ENCODE measurements around the gene EFCAB8.

DNA sequence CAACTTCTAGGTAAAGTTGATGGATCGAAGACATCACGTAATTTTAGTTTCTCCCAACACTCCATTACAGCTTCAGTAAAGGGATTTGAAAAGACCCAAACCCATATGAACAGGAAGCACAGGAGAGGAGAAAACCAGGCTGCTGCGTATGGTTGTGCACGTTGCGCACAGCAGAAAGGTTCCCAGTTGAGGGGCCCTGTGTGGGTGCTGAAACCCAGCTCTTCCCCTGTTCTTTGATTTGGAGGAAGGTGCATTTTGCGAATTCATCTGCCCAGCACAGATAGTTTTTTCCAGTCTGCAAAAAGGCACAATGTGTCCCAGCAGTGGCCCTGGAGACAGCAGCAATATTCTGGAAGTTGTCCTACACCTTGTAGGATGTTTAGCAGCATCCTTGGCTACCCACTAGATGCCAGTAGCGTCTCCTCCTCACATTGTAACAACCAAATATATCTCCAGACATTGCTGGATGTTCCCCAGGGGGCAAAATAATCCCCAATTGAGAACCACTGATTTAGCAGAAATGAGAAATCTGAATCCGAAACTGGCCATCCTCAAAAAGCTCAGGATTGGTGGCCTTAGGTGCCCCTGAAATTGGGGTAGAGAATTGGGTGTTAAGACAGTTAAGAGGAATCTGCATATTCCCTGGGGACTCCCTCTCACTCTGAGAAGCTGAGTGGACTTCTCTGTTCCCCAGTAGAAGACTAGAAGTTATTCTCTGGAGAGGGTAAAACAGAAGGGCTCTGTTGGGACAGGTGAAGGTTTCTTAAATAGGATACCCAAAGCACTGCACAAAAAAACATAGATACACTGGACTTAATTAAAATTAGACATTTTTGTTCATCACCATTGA is 133.3 kb downstream of the EFCAB8 start:
- TF ChIP-seq, protein P1, sequence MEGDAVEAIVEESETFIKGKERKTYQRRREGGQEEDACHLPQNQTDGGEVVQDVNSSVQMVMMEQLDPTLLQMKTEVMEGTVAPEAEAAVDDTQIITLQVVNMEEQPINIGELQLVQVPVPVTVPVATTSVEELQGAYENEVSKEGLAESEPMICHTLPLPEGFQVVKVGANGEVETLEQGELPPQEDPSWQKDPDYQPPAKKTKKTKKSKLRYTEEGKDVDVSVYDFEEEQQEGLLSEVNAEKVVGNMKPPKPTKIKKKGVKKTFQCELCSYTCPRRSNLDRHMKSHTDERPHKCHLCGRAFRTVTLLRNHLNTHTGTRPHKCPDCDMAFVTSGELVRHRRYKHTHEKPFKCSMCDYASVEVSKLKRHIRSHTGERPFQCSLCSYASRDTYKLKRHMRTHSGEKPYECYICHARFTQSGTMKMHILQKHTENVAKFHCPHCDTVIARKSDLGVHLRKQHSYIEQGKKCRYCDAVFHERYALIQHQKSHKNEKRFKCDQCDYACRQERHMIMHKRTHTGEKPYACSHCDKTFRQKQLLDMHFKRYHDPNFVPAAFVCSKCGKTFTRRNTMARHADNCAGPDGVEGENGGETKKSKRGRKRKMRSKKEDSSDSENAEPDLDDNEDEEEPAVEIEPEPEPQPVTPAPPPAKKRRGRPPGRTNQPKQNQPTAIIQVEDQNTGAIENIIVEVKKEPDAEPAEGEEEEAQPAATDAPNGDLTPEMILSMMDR (conservative IDR thresholded peaks at IDR 0.05) = no peak
- no peak for TF ChIP-seq EZH2 (IDR thresholded peaks at IDR 0.05; ENCODE audit: low read depth)
